GM12878 (cell line): ENCODE measurements around the gene NUP62. TPM values are rescaled to one million over a fixed set of nuclear protein-coding genes. Genes with fewer than 3 reads are reported as not detected.

Experiments used
- ATAC-seq: fragments of 200-7000 bp; cut with Tn5 transposase; 3 replicates; pipeline ENCODE4 v1.9.1; 2020; ENCODE audit warnings: mild to moderate bottlenecking, moderate library complexity
- BruUV-seq: library from RNA; stranded (reverse); fragments of 400-500 nt; replicated peaks from 2 replicates; lab custom pipeline; 2021; lab: Mats Ljungman, UMichigan
- CTCF ChIA-PET: fragments of 300-600 bp; sonication (Branson Sonifier 250); formaldehyde crosslinking; extraction: SDS; loops from one replicate; lab custom pipeline; 2021; ENCODE audit warnings: inconsistent platforms; lab: Yijun Ruan, JAX
- POLR2A ChIA-PET: fragments of 350-600 bp; formaldehyde crosslinking; extraction: SDS; loops from one replicate; lab custom pipeline; 2021; ENCODE audit warnings: inconsistent platforms; lab: Charles Lee
- RAD21 ChIA-PET: fragments of 300-600 bp; sonication (Branson Sonifier 250); formaldehyde crosslinking; loops from one replicate; lab custom pipeline; 2023; ENCODE audit warnings: antibody characterized with exemption; ENCODE audit not compliant: unreplicated experiment; lab: Charles Lee
- SMC1A ChIA-PET: fragments of 300-600 bp; sonication (Branson Sonifier 250); formaldehyde crosslinking; loops from one replicate; lab custom pipeline; 2023; ENCODE audit not compliant: unreplicated experiment, uncharacterized antibody; lab: Charles Lee
- DNase-seq: peaks from one replicate; pipeline ENCODE4 v3.0.0-alpha.2; 2011; ENCODE audit warnings: low read depth, low spot score
- FAIRE-seq: peaks from 3 replicates; lab custom pipeline; 2011; peaks lifted over from hg19 to GRCh38; lab: Jason Lieb, UNC
- H2AFZ ChIP-seq: 2 replicates; pipeline ENCODE4 v1.6.0; 2011; ENCODE audit warnings: low read depth, low read length, control low read depth; ENCODE audit not compliant: control insufficient read depth
- H3K27ac ChIP-seq: 2 replicates; pipeline ENCODE4 v1.5.1; 2011; ENCODE audit warnings: control low read depth; ENCODE audit not compliant: control insufficient read depth, insufficient read depth
- H3K27me3 ChIP-seq, 2 experiments: replicated peaks in 1 of 2; 2 replicates each; pipeline versions ENCODE4 v1.6.0 to v1.6.1; 2011; ENCODE audit warnings: low read length in 1 of 2; ENCODE audit not compliant: control insufficient read depth in 2 of 2, insufficient read depth in 2 of 2
- H3K36me3 ChIP-seq, 2 experiments: 2 replicates each; pipeline ENCODE4 v1.5.1; 2011; ENCODE audit warnings: low read length in 1 of 2; ENCODE audit not compliant: control insufficient read depth in 2 of 2, insufficient read depth in 2 of 2
- H3K4me1 ChIP-seq: 2 replicates; pipeline ENCODE4 v1.6.1; 2011; ENCODE audit warnings: mild to moderate bottlenecking, low read length, moderate library complexity, mixed read lengths; ENCODE audit not compliant: control insufficient read depth, insufficient read depth
- H3K4me2 ChIP-seq: 2 replicates; pipeline ENCODE4 v1.6.0; 2011; ENCODE audit warnings: control low read depth; ENCODE audit not compliant: control insufficient read depth, insufficient read depth
- H3K4me3 ChIP-seq: fragments of 200-600 bp; sonication (generic); 2 replicates; pipeline ENCODE4 v1.5.1; 2016
- H3K79me2 ChIP-seq: 2 replicates; pipeline ENCODE4 v1.6.0; 2011; ENCODE audit warnings: low read length; ENCODE audit not compliant: control insufficient read depth, insufficient read depth
- H3K9ac ChIP-seq: 2 replicates; pipeline ENCODE4 v1.8.0; 2011; ENCODE audit warnings: low read length, control low read depth, mixed read lengths; ENCODE audit not compliant: control insufficient read depth, insufficient read depth
- H3K9me3 ChIP-seq: replicated peaks from 3 replicates; pipeline ENCODE4 v1.5.1; 2011; ENCODE audit warnings: mild to moderate bottlenecking, low read length; ENCODE audit not compliant: control insufficient read depth, insufficient read depth
- H4K20me1 ChIP-seq: 2 replicates; pipeline ENCODE4 v1.6.0; 2011; ENCODE audit not compliant: control insufficient read depth, insufficient read depth
- ATF7 ChIP-seq: fragments of 450-650 bp; IDR thresholded peaks from 2 replicates; pipeline ENCODE4 v1.6.1; 2016; ENCODE audit warnings: low read depth, mild to moderate bottlenecking
- CTCF ChIP-seq, 3 experiments: IDR thresholded peaks in 2 of 3; conservative IDR thresholded peaks in 1 of 3; 2 replicates each; pipeline ENCODE4 v1.5.1; 2011; ENCODE audit warnings: low read depth in 3 of 3, low read length in 3 of 3, mild to moderate bottlenecking in 3 of 3, control low read depth in 2 of 3, moderate library complexity in 2 of 3, inconsistent platforms in 1 of 3, mixed read lengths in 1 of 3; ENCODE audit not compliant: control insufficient read depth in 2 of 3, insufficient read depth in 1 of 3; ENCODE audit errors: extremely low read depth in 1 of 3
- DPF2 ChIP-seq: fragments of 450-650 bp; IDR thresholded peaks from 2 replicates; pipeline ENCODE4 v1.6.1; 2017; ENCODE audit warnings: mild to moderate bottlenecking
- GATAD2B ChIP-seq: fragments of 450-650 bp; conservative IDR thresholded peaks from 2 replicates; pipeline ENCODE4 v1.6.1; 2017; ENCODE audit warnings: low read depth, mild to moderate bottlenecking, moderate library complexity
- HDGF ChIP-seq: fragments of 450-650 bp; IDR thresholded peaks from 2 replicates; pipeline ENCODE4 v1.6.1; 2016; ENCODE audit warnings: antibody characterized with exemption
- LARP7 ChIP-seq: fragments of 450-650 bp; IDR thresholded peaks from 2 replicates; pipeline ENCODE4 v1.6.1; 2017; ENCODE audit warnings: mild to moderate bottlenecking
- MLLT1 ChIP-seq: fragments of 450-650 bp; IDR thresholded peaks from 2 replicates; pipeline ENCODE4 v1.6.1; 2016; ENCODE audit warnings: mild to moderate bottlenecking
- MYB ChIP-seq: fragments of 150-350 bp; IDR thresholded peaks from 2 replicates; pipeline ENCODE4 v1.6.1; 2014; ENCODE audit warnings: mild to moderate bottlenecking, low read depth, low read length, borderline replicate concordance
- NBN ChIP-seq: fragments of 450-650 bp; IDR thresholded peaks from 2 replicates; pipeline ENCODE4 v1.6.1; 2016
- NRF1 ChIP-seq: conservative IDR thresholded peaks from 2 replicates; pipeline ENCODE4 v1.6.1; 2011; ENCODE audit warnings: mild to moderate bottlenecking, low read depth, low read length, improper control_type of control experiment
- PML ChIP-seq: IDR thresholded peaks from 2 replicates; pipeline ENCODE4 v1.6.1; 2012; ENCODE audit warnings: low read length, inconsistent platforms
- POLR2A ChIP-seq: IDR thresholded peaks from 2 replicates; pipeline ENCODE4 v1.6.1; 2011; ENCODE audit warnings: low read depth, mild to moderate bottlenecking, low read length
- RELA ChIP-seq: fragments of 450-650 bp; IDR thresholded peaks from 2 replicates; pipeline ENCODE4 v1.8.0; 2014; ENCODE audit warnings: borderline replicate concordance; ENCODE audit not compliant: partially characterized antibody
- RFX5 ChIP-seq: IDR thresholded peaks from 2 replicates; pipeline ENCODE4 v1.6.1; 2011; ENCODE audit warnings: low read depth, low read length, improper control_type of control experiment
- YY1 ChIP-seq: IDR thresholded peaks from 2 replicates; pipeline ENCODE4 v1.6.1; 2011; ENCODE audit warnings: low read depth, mild to moderate bottlenecking, low read length
- ZBED1 ChIP-seq: IDR thresholded peaks from 2 replicates; pipeline ENCODE4 v1.6.1; 2016; ENCODE audit warnings: borderline replicate concordance
- WGBS: methylation state at CpG from one replicate; pipeline ENCODE4 v1.1.6; 2016; ENCODE audit warnings: low lambda C conversion rate; ENCODE audit not compliant: insufficient replicate concordance, insufficient coverage; ENCODE audit errors: missing lambda C conversion rate; 5-methylcytosine and 5-hydroxymethylcytosine counted together
- in situ Hi-C: fragments of 300-500 bp; cut with MboI; formaldehyde crosslinking; loops from 9 replicates; pipeline ENCODE4 v1.14.3; 2018; ENCODE audit warnings: mixed read lengths
- intact Hi-C: fragments of 100-400 bp; cut with micrococcal nuclease; formaldehyde crosslinking; loops from one replicate; pipeline ENCODE4 v1.14.2; 2022; ENCODE audit not compliant: unreplicated experiment
- polyA plus RNA-seq, 11 experiments: library from polyadenylated mRNA; depleted of rRNA in 4 of 11; unstranded in 6 of 11; stranded (reverse) in 5 of 11; fragments of >200 nt; fragmentation: Nextera tagmentation in 4 of 11; fragmentation: Illumina TruSeq in 1 of 11; extraction: Ambion mirVana in 4 of 11; extraction: Trizol in 1 of 11; gene quantifications; 1 replicate in 1 of 11; 2 replicates in 10 of 11; pipeline versions ENCODE4 v1.2.1 to v1.2.3, GENCODE V29; 2011 to 2016; ENCODE audit warnings: inconsistent platforms in 2 of 11, missing spikeins in 2 of 11, low read depth in 1 of 11
- total RNA-seq, 4 experiments: library from RNA; depleted of rRNA in 3 of 4; stranded (reverse); fragments of >200 nt in 3 of 4; fragmentation: Illumina TruSeq in 1 of 4; extraction: Trizol in 1 of 4; gene quantifications; 2 replicates each; pipeline versions ENCODE4 v1.2.1 to v1.2.3, GENCODE V29; 2013 to 2021
- TF ChIP-seq, protein P1 (sequence below): IDR thresholded peaks from 2 replicates; pipeline ENCODE4 v1.6.1; 2012; ENCODE audit warnings: low read depth, low read length, improper control_type of control experiment

Gene NUP62
- total and polyA plus RNA-seq, 10 of the 15 experiments (the other 5 are each of a cell fraction or from before 2014, with no cell fraction given), result 19.5 to 110 (median 66.9) TPM

- TF ChIP-seq MLLT1 (no peak), DPF2 (peak; percentile 79), NRF1 (peak; percentile 63)
- TF ChIP-seq, all 136 proteins: peak for 44
Observed at GRCh38 chr19:49869484-49870308, 59.6 kb downstream of the NUP62 start (continued).

GRCh38 chr19:49869009-49869483 is 60.3 kb downstream of the NUP62 start:
- Histone ChIP-seq H3K27me3 (no peaks in the 10 kb centered on the region), H3K36me3 (peaks cover 5 to 6% of the 10 kb centered on the region in 2 experiments), H3K9ac (no peak overlapping the region), H3K27ac (peak overlapping the region; percentile 70), H3K9me3 (no peaks in the 10 kb centered on the region), H3K4me1 (peaks cover 26% of the 10 kb centered on the region), H4K20me1 (no peaks in the 10 kb centered on the region), H3K79me2 (peaks cover 21% of the 10 kb centered on the region), H3K4me3 (peak overlapping the region; percentile 45; the same call in 1 of the 2 replicates), H3K4me2 (peak overlapping the region; percentile 71), H2AFZ (peak overlapping the region; percentile 25)
- SMC1A ChIA-PET, result interaction anchor here (0.7 to 2.0 kb wide), 13 partner anchors 17 to 193 kb away, joined by 3 to 9 read pairs (median 5); partner anchors contain the start of genes AP2A1, ATF5, FUZ and NUP62
- FAIRE-seq (no peak), DNase-seq (no peak), ATAC-seq (peak; percentile 20)
- POLR2A ChIA-PET, result interaction anchor here (0.6 to 1.7 kb wide), 34 partner anchors 10 to 415 kb away, joined by 3 to 30 read pairs (median 4); partner anchors contain the start of genes AP2A1, ATF5, FUZ and IL4I1
- CTCF ChIA-PET, result interaction anchor here (0.8 to 1.4 kb wide), 9 partner anchors 8 to 190 kb away, joined by 3 to 6 read pairs (median 4); partner anchors contain the start of genes AKT1S1, MED25, PTOV1 and TBC1D17
- RAD21 ChIA-PET, result interaction anchor here (0.6 to 2.5 kb wide), 22 partner anchors 8 to 229 kb away, joined by 3 to 17 read pairs (median 5); partner anchors contain the start of genes AKT1S1, AP2A1, ATF5 and FUZ
- in situ Hi-C loops, result no loop called here
- no TSS peak for BruUV-seq
- intact Hi-C loops, result loop anchor here (5.0 kb wide), 2 partner anchors 102 to 192 kb away; partner anchors contain the start of genes AP2A1 and PRMT1
- WGBS, result under 1% methylated on average over 15 of the region's 15 CpGs
- no peak for TF ChIP-seq HDGF
- TF ChIP-seq PML, result no peak
- no peak for TF ChIP-seq MYB
- TF ChIP-seq POLR2A, result 0 out of 2 replicates have a peak, but pooled peaks have one; percentile 9
- TF ChIP-seq ZBED1, result no peak
- 0 out of 2 replicates have a peak, but pooled peaks have one; percentile 12 for TF ChIP-seq YY1
- TF ChIP-seq ATF7, result 0 out of 2 replicates have a peak, but pooled peaks have one; percentile 42
- 0 out of 2 replicates have a peak, but pooled peaks have one; percentile 12 for TF ChIP-seq NBN
- no peak for TF ChIP-seq CTCF (IDR thresholded peaks at IDR 0.05 in 2 of 3, conservative IDR thresholded peaks at IDR 0.05 in 1 of 3; ENCODE audit: control insufficient read depth in 2 of 3, extremely low read depth in 1 of 3, insufficient read depth in 1 of 3, low read depth in 3 of 3, low read length in 3 of 3)
- no peak for TF ChIP-seq GATAD2B
- peak; percentile 33; the same call in 1 of the 2 replicates for TF ChIP-seq LARP7
- TF ChIP-seq RELA, result no peak
- TF ChIP-seq, protein P1, sequence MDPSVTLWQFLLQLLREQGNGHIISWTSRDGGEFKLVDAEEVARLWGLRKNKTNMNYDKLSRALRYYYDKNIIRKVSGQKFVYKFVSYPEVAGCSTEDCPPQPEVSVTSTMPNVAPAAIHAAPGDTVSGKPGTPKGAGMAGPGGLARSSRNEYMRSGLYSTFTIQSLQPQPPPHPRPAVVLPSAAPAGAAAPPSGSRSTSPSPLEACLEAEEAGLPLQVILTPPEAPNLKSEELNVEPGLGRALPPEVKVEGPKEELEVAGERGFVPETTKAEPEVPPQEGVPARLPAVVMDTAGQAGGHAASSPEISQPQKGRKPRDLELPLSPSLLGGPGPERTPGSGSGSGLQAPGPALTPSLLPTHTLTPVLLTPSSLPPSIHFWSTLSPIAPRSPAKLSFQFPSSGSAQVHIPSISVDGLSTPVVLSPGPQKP, result no peak
- TF ChIP-seq RFX5, result no peak
